ENCODE data around the gene MICAL1. TPM values are rescaled to one million over a fixed set of nuclear protein-coding genes. Genes with fewer than 3 reads are reported as not detected.

MICAL1 gene
- total and polyA plus RNA-seq, 10 donors: 51.5 to 169 (median 83.2) TPM

DNA sequence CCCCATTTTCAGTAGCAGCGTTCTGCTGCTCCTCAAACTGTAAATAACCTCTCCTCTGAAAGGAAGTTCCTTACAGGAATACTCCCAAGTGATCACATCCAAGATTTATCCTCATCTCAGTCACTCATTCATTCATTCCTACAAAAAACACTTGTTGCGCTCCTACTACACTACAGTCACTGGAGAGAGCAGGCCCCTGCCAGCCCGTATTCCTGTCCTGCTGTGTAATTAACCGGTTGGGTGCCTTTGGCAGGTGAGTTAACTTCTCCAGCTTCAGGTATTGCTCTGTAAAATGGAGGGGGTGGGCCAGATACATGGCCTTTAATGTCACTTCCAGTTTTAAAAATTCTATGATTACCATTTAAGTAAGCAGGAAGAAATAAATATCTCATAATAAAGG is 42.5 kb upstream of the MICAL1 start:
- Histone ChIP-seq H3K4me3 (no peak overlapping the region), H3K4me1 (peaks cover 0 to 11% (median 0%) of the 10 kb centered on the region in 6 donors), H3K27me3 (replicated peaks in 1 of 7) (no peaks in the 10 kb centered on the region), H3K9me3 (no peaks in the 10 kb centered on the region), H3K36me3 (no peaks in the 10 kb centered on the region), H3K27ac (no peak overlapping the region)
- 88 to 98% (median 90%) methylated on average over 4 of the region's 4 CpGs for WGBS, 5 donors
- TF ChIP-seq POLR2A (IDR thresholded peaks at IDR 0.05): no peak
- TF ChIP-seq POLR2AphosphoS5 (IDR thresholded peaks at IDR 0.05): no peak
- TF ChIP-seq, protein P1, sequence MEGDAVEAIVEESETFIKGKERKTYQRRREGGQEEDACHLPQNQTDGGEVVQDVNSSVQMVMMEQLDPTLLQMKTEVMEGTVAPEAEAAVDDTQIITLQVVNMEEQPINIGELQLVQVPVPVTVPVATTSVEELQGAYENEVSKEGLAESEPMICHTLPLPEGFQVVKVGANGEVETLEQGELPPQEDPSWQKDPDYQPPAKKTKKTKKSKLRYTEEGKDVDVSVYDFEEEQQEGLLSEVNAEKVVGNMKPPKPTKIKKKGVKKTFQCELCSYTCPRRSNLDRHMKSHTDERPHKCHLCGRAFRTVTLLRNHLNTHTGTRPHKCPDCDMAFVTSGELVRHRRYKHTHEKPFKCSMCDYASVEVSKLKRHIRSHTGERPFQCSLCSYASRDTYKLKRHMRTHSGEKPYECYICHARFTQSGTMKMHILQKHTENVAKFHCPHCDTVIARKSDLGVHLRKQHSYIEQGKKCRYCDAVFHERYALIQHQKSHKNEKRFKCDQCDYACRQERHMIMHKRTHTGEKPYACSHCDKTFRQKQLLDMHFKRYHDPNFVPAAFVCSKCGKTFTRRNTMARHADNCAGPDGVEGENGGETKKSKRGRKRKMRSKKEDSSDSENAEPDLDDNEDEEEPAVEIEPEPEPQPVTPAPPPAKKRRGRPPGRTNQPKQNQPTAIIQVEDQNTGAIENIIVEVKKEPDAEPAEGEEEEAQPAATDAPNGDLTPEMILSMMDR (IDR thresholded peaks at IDR 0.05 in 8 of 11, conservative IDR thresholded peaks at IDR 0.05 in 3 of 11): no peak
- no peak for DNase-seq
- intact Hi-C loops (cut with DNase I; ENCODE audit: low total_unique reads): no loop called here

- Histone ChIP-seq H3K27ac (no peak overlapping the region), H3K36me3 (no peaks in the 10 kb centered on the region), H3K27me3 (replicated peaks in 1 of 7) (no peaks in the 10 kb centered on the region), H3K4me1 (peaks cover 0 to 21% (median 7%) of the 10 kb centered on the region in 6 donors), H3K4me3 (no peak overlapping the region), H3K9me3 (no peaks in the 10 kb centered on the region)
- 86 to 90% (median 88%) methylated on average over 9 of the region's 9 CpGs for WGBS, 5 donors
- intact Hi-C loops (cut with DNase I; ENCODE audit: low total_unique reads): no loop called here
- TF ChIP-seq POLR2AphosphoS5 (IDR thresholded peaks at IDR 0.05) (no peak), POLR2A (IDR thresholded peaks at IDR 0.05) (no peak)
- TF ChIP-seq, protein P1 (IDR thresholded peaks at IDR 0.05 in 8 of 11, conservative IDR thresholded peaks at IDR 0.05 in 3 of 11): no peak
- DNase-seq: no peak
Observed at GRCh38 chr6:109496036-109496772, 40.6 kb upstream of the MICAL1 start.

DNA sequence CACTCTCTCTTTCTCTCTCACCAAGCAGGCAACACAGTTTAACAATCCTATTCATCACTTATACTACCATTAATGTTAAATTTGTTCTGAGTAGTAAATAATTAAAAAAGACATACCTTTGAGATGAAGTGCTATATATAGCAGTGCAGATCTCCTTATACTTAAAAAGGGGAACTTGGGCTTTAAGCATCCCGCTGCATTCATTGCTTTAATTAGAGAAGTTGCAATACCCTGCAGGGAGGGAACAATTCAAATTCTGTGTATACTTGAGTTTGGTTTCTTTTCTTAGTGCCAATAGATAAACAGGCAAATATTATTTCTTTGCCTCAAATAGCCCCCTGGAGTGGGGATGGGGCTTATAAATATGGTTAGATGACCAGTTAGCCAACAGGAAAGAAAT is 38.3 kb upstream of the MICAL1 start:
- Histone ChIP-seq H3K27me3 (replicated peaks in 1 of 7) (no peaks in the 10 kb centered on the region), H3K4me3 (no peak overlapping the region), H3K9me3 (no peaks in the 10 kb centered on the region), H3K27ac (no peak overlapping the region), H3K4me1 (peaks cover 0 to 28% (median 11%) of the 10 kb centered on the region in 6 donors), H3K36me3 (no peaks in the 10 kb centered on the region)
- intact Hi-C loops (cut with DNase I; ENCODE audit: low total_unique reads): no loop called here
- DNase-seq: no peak
- WGBS, 5 donors: 31 to 55% (median 47%) methylated on average over 1 of the region's 1 CpG
- TF ChIP-seq POLR2AphosphoS5 (IDR thresholded peaks at IDR 0.05) (no peak), POLR2A (IDR thresholded peaks at IDR 0.05) (no peak)
- TF ChIP-seq, protein P1 (IDR thresholded peaks at IDR 0.05 in 8 of 11, conservative IDR thresholded peaks at IDR 0.05 in 3 of 11): no peak

GRCh38 chr6:109491207-109491938 is 35.8 kb upstream of the MICAL1 start:
- TF ChIP-seq POLR2A (IDR thresholded peaks at IDR 0.05): no peak
- TF ChIP-seq, protein P1 (IDR thresholded peaks at IDR 0.05 in 8 of 11, conservative IDR thresholded peaks at IDR 0.05 in 3 of 11): no peak
- no peak for TF ChIP-seq POLR2AphosphoS5 (IDR thresholded peaks at IDR 0.05)
- H3K27ac ChIP-seq: peak overlapping the region in 5 of 8 donors; percentile 13 to 72 (median 46)
- no peak for DNase-seq
- no peak overlapping the region for H3K4me3 ChIP-seq
- H3K9me3 ChIP-seq: no peaks in the 10 kb centered on the region
- no peaks in the 10 kb centered on the region for H3K27me3 ChIP-seq (replicated peaks in 1 of 7)
- peaks cover 0 to 28% (median 11%) of the 10 kb centered on the region in 6 donors for H3K4me1 ChIP-seq
- WGBS, 5 donors: 56 to 68% (median 57%) methylated on average over 5 of the region's 5 CpGs
- H3K36me3 ChIP-seq: no peaks in the 10 kb centered on the region
- intact Hi-C loops (cut with DNase I; ENCODE audit: low total_unique reads): no loop called here

Measured in spleen (tissue), 11 donors.